ENCODE results near the gene RAMP2. TPM values are rescaled to one million over a fixed set of nuclear protein-coding genes. Genes with fewer than 3 reads are reported as not detected.

The RAMP2 gene
- total and polyA plus RNA-seq, 2 of the 13 experiments (the other 11 are each of a cell fraction or from before 2014, with no cell fraction given) = 1.4 to 5.2 TPM

DNA sequence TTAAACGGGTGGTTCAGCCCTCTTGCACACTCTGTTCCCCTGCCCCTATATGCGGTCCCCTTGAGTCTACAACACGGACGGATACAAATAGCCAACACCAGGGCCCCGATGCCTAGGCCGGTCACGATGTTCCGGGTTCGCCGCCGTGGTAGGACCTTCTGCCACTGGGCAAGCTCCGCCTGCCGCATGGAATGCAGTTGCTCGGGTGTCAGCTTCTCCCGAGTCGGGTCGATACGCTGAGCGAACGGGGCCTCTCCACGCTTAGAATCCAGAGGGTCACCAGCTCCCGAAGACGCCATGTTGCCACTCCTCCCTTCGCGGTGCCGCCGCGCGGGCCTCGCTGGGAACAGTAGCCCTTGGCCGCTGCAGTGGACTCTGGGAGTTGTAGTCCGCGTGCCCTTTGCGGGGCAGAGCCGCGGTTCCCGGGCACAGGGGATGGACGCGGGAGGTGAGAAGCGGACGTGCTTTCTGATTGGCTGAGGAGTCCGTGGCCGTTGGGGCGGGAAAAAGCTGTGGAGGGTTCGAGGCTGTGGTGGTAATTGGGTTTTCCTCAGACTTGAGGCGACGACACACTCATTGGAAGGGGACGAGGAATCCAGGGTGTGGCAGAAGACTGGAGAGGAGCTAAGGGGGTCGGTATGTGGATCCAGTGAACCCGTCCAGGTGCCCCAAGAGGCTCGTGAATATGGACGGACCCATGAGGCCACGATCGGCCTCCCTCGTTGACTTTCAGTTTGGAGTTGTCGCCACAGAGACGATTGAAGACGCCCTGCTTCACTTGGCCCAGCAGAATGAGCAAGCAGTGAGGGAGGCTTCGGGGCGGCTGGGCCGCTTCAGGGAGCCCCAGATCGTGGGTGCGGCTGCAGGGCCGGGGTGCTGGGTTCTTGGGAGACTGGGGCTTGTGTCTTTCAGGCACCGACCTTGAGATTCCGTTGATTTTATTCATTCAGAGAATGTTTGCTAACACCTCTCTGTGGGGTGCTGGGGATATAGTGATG, 37.7 kb downstream of the RAMP2 start, which contains the start of the genes CNTD1 and COA3 (continued):
- TF ChIP-seq, protein P1, sequence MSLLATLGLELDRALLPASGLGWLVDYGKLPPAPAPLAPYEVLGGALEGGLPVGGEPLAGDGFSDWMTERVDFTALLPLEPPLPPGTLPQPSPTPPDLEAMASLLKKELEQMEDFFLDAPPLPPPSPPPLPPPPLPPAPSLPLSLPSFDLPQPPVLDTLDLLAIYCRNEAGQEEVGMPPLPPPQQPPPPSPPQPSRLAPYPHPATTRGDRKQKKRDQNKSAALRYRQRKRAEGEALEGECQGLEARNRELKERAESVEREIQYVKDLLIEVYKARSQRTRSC (CRISPR knock-in tag; IDR thresholded peaks at IDR 0.05; ENCODE audit: low read depth) = 0 out of 2 replicates have a peak, but pooled peaks have one; percentile 28
- TF ChIP-seq ZBTB33 (CRISPR knock-in tag; IDR thresholded peaks at IDR 0.05) = no peak
- TF ChIP-seq ZNF251 (CRISPR knock-in tag; IDR thresholded peaks at IDR 0.05) = no peak
- no peak for TF ChIP-seq ZMAT5 (CRISPR knock-in tag; IDR thresholded peaks at IDR 0.05; ENCODE audit: borderline replicate concordance, low read depth)
- TF ChIP-seq, protein P2, sequence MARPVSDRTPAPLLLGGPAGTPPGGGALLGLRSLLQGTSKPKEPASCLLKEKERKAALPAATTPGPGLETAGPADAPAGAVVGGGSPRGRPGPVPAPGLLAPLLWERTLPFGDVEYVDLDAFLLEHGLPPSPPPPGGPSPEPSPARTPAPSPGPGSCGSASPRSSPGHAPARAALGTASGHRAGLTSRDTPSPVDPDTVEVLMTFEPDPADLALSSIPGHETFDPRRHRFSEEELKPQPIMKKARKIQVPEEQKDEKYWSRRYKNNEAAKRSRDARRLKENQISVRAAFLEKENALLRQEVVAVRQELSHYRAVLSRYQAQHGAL (CRISPR knock-in tag; IDR thresholded peaks at IDR 0.05; ENCODE audit: not compliant biosample characterization) = peak; percentile 52
- no peak for TF ChIP-seq PAF1 (CRISPR knock-in tag; IDR thresholded peaks at IDR 0.05)
- peak; percentile 94 for TF ChIP-seq HCFC1 (IDR thresholded peaks at IDR 0.05; ENCODE audit: low read depth, low read length)
- TF ChIP-seq ZNF629 (CRISPR knock-in tag; conservative IDR thresholded peaks at IDR 0.05) = peak; percentile 25; the same call in 1 of the 2 replicates
- TF ChIP-seq TBX3 (IDR thresholded peaks at IDR 0.05; ENCODE audit: borderline replicate concordance) = no peak
- TF ChIP-seq, protein P3, sequence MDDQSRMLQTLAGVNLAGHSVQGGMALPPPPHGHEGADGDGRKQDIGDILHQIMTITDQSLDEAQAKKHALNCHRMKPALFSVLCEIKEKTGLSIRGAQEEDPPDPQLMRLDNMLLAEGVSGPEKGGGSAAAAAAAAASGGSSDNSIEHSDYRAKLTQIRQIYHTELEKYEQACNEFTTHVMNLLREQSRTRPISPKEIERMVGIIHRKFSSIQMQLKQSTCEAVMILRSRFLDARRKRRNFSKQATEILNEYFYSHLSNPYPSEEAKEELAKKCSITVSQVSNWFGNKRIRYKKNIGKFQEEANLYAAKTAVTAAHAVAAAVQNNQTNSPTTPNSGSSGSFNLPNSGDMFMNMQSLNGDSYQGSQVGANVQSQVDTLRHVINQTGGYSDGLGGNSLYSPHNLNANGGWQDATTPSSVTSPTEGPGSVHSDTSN (CRISPR knock-in tag; IDR thresholded peaks at IDR 0.05; ENCODE audit: borderline replicate concordance) = no peak
- TF ChIP-seq, protein P4, sequence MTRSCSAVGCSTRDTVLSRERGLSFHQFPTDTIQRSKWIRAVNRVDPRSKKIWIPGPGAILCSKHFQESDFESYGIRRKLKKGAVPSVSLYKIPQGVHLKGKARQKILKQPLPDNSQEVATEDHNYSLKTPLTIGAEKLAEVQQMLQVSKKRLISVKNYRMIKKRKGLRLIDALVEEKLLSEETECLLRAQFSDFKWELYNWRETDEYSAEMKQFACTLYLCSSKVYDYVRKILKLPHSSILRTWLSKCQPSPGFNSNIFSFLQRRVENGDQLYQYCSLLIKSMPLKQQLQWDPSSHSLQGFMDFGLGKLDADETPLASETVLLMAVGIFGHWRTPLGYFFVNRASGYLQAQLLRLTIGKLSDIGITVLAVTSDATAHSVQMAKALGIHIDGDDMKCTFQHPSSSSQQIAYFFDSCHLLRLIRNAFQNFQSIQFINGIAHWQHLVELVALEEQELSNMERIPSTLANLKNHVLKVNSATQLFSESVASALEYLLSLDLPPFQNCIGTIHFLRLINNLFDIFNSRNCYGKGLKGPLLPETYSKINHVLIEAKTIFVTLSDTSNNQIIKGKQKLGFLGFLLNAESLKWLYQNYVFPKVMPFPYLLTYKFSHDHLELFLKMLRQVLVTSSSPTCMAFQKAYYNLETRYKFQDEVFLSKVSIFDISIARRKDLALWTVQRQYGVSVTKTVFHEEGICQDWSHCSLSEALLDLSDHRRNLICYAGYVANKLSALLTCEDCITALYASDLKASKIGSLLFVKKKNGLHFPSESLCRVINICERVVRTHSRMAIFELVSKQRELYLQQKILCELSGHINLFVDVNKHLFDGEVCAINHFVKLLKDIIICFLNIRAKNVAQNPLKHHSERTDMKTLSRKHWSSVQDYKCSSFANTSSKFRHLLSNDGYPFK (CRISPR knock-in tag; IDR thresholded peaks at IDR 0.05; ENCODE audit: borderline replicate concordance) = peak; percentile 96
- peak; percentile 91 for TF ChIP-seq ZNF879 (CRISPR knock-in tag; IDR thresholded peaks at IDR 0.05)
- TF ChIP-seq, protein P5, sequence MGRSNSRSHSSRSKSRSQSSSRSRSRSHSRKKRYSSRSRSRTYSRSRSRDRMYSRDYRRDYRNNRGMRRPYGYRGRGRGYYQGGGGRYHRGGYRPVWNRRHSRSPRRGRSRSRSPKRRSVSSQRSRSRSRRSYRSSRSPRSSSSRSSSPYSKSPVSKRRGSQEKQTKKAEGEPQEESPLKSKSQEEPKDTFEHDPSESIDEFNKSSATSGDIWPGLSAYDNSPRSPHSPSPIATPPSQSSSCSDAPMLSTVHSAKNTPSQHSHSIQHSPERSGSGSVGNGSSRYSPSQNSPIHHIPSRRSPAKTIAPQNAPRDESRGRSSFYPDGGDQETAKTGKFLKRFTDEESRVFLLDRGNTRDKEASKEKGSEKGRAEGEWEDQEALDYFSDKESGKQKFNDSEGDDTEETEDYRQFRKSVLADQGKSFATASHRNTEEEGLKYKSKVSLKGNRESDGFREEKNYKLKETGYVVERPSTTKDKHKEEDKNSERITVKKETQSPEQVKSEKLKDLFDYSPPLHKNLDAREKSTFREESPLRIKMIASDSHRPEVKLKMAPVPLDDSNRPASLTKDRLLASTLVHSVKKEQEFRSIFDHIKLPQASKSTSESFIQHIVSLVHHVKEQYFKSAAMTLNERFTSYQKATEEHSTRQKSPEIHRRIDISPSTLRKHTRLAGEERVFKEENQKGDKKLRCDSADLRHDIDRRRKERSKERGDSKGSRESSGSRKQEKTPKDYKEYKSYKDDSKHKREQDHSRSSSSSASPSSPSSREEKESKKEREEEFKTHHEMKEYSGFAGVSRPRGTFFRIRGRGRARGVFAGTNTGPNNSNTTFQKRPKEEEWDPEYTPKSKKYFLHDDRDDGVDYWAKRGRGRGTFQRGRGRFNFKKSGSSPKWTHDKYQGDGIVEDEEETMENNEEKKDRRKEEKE (IDR thresholded peaks at IDR 0.05) = no peak
- TF ChIP-seq ZNF33A (CRISPR knock-in tag; IDR thresholded peaks at IDR 0.05; ENCODE audit: borderline replicate concordance) = no peak
- peak; percentile 92 for TF ChIP-seq ZFP36L1 (CRISPR knock-in tag; IDR thresholded peaks at IDR 0.05)
- TF ChIP-seq ZNF883 (CRISPR knock-in tag; IDR thresholded peaks at IDR 0.05; ENCODE audit: not compliant biosample characterization) = peak; percentile 96
